ENCODE measurements around the gene PSMC3IP.

- TF ChIP-seq, protein P1, sequence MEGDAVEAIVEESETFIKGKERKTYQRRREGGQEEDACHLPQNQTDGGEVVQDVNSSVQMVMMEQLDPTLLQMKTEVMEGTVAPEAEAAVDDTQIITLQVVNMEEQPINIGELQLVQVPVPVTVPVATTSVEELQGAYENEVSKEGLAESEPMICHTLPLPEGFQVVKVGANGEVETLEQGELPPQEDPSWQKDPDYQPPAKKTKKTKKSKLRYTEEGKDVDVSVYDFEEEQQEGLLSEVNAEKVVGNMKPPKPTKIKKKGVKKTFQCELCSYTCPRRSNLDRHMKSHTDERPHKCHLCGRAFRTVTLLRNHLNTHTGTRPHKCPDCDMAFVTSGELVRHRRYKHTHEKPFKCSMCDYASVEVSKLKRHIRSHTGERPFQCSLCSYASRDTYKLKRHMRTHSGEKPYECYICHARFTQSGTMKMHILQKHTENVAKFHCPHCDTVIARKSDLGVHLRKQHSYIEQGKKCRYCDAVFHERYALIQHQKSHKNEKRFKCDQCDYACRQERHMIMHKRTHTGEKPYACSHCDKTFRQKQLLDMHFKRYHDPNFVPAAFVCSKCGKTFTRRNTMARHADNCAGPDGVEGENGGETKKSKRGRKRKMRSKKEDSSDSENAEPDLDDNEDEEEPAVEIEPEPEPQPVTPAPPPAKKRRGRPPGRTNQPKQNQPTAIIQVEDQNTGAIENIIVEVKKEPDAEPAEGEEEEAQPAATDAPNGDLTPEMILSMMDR (IDR thresholded peaks at IDR 0.05) = no peak
- TF ChIP-seq POLR2A (IDR thresholded peaks at IDR 0.05) = no peak
Observed at GRCh38 chr17:42574463-42574862, 3.1 kb downstream of the PSMC3IP start.
